Activated T-helper 9 cell treated with anti-CD3 and anti-CD28 coated beads, Interleukin-2, amount 50 U/mL, for 16 hours (primary cell): ENCODE data around the gene GSE1.

Source experiments
- DNase-seq: peaks from one replicate; pipeline ENCODE4 v3.0.0-alpha.2; 2020; ENCODE audit warnings: low read depth

GSE1 gene

DNA sequence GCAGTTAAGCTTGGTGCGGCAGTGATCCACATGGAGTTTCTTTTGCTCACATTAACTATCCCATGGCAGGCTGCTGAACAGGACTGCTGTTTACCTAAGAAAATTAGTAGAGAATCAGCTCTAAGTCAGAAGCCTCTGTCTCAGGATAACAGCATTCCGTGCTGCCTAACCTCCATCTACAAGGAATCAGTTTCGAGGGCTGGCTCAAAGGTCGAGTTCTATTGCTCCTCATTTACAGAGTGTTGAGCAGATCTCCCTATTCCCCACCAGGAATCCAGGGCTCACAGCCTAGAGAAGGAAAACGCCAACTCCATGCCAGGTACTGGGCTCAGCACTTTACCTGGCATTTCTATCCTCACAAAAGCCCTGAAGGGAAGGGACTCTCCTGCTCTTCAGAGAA is 65.7 kb downstream of the GSE1 start:
- DNase-seq, result no peak

DNA sequence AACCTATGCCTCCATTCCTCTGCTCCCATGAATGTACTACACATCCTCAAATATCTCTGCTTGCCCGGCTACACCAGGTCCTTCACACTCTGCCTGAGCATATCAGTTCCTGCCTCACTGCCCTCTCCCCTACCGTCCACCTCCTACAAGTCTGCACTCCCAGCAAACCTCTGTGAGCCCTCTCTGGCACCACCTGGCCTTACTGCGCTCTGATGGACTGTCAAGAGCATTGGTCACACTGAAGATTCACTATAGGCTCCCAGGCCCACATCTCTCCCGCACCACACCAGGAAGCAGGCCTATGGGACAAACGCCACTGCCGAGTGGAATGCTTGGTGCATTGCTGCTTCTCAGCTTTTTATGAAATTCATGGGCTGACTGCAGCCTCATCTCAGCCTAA is 66.7 kb downstream of the GSE1 start:
- no peak for DNase-seq

DNA sequence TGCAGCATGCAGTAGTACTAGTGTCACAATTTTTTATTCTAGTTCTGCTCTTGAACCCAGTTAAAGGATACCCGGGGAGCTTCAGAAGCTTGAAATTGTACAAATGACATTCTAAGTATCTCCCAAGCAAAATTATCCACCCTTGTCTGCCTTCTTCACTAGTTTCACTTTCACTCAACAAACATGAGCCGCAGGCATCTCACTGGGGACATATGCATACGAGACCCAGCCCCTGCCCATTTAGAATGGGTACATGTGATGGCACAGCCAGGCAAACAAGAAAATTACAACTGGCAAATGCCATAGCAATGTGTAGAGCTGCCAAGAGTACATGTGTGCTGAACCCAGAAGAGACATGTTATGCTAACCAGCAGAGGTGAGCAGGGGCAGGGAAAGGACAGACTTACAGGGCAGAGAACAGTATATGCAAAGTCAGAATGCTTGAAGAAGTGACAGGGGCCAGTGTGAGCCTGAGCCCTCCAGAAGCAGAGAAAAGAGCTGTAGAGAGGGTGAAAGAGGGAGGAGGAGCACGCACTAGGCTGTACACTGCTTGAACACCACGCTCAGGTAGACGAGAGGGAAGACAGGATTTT is 67.3 kb downstream of the GSE1 start:
- DNase-seq, result no peak

DNA sequence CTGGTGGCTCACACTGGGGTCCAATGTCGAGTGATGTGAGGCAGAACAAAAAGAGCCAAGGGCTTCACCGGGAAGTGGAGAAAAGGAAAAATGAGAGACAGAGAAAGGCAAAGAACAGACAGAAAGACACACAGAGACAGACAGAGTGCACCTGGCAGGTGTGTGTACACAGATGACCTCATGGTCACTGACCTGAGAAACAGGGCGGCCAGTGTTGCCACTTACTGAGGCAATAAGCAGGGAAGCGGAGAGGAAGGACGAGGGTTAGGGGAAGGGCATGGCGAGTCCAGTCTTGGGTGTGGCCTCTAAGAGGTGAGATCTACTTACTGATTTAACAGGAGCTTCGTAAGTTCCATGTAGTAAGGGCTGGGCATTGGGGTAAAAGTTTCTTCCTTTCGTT is 68.1 kb downstream of the GSE1 start:
- no peak for DNase-seq

DNA sequence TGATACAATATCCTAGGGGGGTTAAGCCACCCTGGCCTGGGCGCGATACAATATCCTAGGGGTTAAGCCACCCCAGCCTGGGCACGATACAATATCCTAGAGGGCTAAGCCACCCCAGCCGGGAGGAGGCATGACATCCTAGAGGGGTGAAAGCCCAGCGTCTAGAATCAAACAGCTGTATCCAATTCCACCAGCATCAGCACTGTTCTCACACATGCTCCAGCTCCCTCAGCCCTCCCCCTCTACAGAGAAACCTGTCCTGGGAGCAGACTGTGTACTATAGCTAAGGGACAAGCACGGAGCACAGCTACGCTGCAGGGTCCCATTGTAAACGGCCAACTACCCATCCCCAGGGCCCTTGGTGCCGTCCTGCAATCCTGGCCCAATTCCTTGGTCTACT is 69.4 kb downstream of the GSE1 start:
- DNase-seq, result no peak

DNA sequence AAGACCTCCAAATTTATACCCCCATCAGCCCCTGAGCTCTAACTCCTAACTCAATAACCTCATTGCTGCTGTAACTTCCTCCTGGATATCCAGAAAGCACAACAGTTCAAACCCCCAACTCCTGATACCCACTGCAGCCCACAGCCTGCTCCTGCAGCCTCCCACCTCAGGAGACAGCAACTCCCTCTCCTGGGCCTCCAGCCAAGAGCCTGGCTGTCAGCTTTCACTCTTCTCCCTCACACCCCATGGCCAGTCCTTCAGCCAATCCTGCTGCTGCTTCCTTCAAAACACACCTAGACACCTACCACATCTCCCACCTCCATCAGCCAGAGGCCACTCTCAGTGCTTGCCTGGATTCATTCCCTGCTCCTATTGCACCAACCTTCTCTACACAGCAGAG is 70.2 kb downstream of the GSE1 start:
- DNase-seq, result no peak

DNA sequence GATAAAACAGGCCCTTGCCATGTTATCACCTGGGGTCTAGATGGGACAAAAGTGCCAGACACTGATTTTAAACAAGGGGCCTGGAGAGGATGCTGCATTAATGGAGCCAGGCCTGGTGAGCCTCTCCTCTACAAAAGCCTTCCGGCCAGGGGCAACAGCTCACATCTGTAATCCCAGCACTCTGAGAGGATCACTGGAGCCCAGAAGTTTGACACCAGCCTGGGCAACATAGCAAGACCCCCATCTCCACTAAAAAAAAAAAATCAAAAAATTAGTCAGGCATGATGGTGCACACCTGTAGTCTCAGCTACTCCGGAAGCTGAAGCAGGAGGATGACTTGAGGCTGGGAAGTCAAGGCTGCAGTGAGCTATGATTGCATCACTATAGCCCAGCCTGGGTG is 72.1 kb downstream of the GSE1 start:
- DNase-seq, result no peak

DNA sequence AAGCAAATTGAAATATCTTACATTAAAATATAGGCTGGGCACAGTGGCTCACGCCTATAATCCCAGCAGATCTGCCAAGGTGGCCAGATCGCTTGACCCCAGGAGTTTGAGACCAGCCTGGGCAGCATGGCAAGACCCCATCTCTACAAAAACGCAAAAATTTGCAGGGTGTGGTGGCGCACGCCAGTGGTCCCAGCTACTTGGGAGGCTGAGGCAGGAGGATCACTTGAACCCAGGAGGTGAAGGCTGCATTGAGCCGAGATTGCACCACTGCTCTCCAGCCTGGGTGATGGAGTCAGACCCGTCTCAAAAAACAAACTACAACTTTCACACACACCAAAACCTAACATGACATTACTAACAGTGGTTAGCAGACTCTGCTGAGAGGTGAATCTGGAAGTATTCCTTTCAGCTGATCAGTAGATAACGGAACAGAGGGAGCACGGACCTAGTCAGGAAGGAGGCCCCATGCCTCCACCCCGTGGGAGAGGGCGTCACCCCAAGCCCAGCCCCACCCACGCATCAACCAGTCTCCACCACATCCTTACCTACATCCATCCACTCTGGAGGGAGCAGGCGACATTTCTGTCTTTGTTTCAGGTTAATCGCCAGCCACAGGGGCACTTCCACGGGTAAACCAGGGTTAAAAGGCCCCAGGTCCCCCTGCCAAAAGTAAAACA is 73.9 kb downstream of the GSE1 start:
- no peak for DNase-seq

DNA sequence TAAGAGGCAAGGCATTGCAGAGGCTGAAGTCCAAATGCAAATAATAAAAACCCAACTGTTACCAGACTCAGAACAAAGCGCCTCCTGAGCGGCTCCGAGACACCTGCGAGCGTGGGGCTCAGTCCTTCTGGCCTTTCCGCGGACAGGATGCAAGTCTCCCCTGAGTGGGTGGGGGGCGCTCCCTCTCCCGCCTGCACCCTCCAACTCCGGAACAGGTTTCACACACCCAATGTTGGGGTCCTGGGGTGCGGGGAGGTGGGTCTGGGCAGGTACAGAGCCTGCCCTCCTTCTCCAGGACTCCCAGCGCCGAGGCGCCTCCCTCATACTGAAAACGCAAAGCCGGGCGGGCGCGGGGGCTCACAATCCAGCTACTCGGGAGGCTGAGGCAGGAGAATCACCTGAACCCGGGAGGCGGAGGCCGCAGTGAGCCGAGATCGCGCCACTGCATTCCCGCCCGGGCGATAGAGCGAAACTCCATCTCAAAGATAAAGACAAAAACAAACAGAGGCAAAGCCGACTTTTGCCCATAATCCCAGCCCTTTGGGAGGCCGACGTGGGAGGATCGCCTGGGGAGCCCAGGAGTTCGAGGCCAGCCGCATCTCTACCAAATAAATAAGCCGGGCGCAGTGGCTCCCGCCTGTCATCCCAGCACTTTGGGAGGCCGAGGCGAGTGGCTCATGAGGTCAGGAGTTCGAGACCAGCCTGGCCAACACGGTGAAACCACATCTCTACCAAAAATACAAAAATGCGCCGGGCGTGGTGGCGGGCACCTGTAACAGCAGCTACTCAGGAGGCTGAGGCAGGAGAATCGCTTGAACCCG is 74.7 kb downstream of the GSE1 start:
- DNase-seq, result no peak

DNA sequence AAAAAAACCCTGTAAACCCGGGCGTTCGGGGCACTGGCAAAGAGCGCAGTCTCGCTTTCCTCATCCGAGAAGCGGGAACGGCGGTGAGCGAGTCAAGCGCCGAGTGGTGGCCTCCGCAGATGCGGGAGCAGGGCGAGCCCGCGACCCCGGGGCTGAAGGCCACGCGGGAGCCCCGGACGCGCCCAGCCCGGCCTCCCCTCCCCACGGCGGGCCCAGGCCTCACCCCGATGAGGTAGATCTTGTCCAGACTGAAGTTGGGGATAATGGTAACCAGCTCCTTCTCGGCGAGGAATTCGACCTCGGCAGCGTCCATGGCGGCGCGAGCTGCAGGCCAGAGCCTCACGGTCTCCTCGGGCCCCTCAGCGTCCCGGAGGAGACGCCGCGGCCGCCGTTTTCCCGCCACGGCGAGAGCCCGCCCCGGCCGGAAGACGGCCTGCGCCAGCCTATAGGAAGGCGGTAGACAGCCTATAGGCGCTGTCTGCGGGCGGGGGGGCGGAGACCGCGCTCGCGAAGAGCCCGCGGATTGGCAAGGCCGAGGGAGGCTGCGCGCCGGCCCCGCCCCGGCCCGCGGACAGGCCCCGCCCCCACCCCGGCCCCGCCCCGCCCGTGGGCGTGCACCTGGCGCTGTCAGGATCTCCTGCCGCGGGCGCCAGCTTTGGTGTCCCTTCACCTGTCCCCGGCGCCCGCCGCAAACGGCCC is 75.6 kb downstream of the GSE1 start, which contains the start of gene GINS2:
GINS2 (minus strand) TSS at position 369 of the 699 bp plus-strand sequence; CDS start at position 313, 56 bp downstream.
- DNase-seq, result peak; percentile 88

DNA sequence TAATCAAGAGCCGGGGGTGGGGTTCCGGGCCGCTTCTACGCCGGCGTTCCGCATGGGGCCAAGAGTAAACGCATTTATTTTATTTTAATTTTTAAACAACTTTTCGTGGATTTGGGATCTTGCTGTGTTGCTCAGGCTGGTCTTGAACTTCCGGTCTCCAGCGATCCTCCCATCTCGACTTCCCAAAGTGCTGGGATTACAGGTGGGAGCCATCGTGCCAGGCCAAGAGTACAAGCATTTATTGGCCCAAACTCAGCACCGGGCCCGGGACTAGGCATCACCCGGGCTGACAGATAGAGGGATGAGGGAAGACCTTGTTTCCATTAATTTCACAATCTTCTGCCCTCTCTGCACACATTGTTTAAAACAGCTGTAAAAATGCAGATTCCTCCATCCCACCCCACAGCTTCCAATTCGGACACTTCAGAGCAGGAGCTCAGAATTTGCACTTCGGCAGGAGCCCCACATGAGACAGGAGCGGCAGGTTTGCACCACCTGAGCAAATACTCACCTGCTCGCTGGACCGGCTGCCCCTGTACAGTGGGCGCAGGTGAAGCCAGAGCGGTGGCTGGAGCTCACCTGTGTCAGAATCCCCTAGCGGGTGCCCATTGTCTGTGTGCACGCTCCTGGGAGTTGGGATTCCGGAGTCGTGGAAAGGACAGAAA is 76.3 kb downstream of the GSE1 start:
- no peak for DNase-seq

DNA sequence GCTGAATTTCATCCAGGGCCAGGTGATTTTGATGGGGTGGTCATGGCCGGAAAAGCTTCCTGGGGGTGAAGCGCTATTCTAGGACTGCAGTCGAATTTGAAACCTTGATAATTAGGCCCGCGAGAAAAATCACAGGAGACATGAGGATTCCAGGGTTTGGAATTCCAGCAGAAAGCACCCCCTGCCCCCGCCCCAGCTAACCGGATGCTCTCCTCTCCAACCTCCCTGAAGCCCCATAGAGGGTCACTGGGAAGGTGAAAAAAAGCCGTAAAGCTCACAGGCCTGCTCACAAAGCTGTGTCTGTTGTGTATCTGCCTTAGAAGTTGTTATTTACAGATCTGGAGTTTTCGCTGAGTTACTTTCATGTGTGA is 76.8 kb downstream of the GSE1 start:
- no peak for DNase-seq

DNA sequence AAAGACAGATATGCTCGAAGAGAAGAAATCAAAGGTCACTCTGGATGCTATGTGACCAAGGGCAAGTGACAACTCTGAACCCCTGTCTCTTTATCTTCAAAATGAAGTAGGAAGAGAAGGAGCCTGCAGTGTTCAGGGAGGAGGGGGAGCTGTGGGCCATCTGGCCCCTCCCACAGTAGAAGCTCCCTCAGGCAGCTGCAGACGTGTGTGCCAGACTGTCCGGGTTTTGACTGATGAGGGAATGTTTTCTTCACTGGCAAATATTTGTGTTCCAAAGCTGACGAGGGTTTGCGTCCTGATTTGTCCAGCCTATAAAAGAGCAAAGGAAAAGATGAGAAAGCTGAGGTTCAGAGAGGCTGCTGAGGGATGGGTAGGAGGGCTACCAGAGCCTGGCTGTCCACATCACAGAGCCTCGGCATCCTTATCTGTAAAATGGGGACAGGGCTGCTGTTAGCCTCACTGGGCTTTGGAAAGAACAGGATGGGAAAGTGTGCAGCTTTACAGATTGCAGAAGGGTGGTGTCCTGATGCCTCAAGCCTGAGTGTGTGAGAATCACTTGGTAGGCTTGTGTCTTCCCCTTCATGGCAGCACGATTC is 77.4 kb downstream of the GSE1 start:
- DNase-seq, result no peak

DNA sequence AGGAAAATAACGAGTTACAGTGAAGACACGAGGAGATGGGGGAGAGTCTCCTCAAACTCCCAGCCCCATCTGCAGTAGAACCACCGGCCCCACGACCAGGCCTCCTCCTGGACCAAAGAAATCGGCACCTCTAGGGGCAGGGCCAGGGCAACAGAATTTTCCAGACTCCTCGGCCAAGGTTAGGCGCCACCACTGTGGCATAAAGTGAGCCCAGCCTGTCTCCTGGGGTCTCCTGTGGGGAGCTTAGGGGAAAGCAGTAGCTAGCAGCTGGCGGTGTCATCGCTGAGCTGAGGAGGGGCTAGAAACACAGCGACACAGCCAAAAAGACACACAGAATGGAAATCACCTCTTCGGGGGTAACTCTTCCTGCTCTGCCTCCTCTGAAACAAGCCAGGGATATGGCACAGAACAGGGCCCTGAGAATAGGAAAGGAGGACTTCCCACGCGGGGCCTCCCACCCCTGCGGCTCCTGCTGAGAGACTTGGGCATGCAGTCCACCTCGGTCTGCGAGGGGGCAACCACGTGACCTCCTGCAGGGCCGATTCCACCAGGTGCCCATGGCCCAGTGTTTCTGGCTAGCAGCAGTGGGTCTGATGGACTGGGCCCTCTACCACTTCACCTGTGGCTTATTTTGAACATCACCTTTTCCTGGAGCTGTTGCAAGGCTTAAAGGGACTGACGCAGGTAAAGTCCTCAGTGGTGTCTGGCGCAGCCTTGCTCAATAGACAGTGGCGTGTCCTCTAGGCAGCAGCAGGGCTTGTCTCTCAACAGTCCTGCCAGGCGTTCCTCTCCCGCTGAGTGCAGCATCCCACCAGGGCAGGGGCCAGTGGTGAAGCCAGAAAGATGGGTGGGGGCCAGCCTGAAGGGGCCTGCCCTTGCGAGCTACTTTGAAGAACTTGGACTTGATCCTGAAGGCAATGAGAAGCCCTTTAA is 82.3 kb downstream of the GSE1 start:
- DNase-seq, result no peak

DNA sequence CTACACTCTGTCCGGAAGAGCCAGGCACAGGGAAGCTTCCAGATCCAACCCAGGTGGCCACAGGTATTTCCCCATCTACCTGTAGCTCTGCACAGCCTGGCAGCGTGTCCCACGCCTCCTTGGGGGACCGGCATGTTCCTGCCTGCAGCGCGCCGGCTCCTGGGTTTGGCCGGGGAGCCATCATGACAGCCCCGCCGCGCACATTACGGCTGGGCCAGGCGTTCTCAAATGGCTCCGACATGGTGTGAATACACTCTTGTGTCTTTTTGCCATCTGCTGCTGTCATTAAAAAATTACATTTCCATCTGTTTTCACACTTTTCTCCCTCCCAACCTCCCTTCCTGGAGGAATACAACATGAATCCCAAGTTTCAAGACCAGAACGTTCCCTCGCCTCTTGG is 83.7 kb downstream of the GSE1 start:
- DNase-seq, result no peak

DNA sequence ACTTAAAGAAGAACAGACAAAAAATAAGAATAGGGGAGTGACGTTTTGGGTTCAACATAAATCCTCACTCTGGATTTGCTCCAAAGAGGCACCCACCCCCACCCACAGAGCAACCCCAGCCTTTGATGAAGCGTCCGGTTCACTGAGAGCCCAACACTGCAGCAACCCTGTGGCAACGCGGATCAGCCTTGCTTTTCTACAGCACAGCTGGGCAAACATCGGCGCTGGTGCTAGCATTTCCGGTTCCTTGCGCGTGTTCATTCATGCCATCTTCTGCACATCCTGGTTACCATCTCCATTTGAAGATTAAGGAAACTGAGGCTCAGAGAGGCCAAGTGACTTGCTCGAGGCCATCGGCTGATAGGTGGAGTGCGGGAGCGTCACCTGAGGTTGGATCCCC is 84.3 kb downstream of the GSE1 start:
- no peak for DNase-seq

DNA sequence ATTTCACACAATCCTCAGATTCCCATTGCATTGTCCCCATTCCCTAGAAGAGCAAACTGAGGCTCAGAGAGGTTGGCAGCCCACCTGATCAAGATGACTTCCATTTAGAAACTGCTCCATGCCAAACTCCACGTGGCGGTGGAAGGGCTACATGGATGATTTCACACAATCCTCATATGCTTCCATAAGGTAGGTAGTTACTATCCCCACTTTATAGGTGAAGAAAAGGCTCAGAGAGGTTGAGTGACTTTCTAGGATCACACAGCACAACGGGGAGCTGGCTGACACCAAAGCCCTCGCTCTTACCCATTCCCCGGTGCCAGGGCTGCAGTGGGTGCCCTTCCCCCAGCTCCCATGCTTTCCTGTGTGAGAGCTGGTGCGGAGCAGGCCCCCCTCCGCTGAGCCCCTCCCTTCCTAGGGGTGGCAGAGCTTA is 85.4 kb downstream of the GSE1 start:
- DNase-seq, result no peak

DNA sequence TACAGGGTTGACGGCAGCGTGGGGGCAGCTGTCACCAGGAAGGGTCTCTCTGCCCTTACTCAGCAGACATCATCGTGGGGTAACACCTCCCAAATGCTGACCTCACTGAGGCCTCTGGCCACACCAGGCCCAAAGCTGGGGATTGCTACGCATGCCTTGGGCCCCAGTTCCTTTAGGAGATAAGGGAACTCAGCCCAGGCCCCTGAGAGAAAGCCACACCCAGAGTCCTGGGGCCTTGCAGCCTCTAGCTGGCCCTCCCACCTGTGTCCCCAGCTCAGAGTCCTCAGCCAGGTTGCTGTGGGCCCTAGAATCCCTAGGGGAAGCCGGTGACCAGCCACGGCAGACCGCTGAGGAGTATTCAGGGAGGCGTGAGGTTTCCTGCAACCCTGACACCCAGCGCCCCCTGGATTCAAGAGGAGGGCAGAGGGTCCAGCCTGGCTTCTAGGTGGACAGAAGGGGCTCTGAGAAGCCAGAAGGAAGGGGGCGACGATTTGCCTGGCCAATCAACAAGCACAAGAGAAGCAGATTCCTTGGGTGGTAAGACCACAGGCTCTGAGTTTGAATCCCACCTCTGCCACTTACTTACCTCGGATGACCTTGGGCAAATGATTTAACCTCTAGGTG is 85.9 kb downstream of the GSE1 start:
- DNase-seq, result no peak

DNA sequence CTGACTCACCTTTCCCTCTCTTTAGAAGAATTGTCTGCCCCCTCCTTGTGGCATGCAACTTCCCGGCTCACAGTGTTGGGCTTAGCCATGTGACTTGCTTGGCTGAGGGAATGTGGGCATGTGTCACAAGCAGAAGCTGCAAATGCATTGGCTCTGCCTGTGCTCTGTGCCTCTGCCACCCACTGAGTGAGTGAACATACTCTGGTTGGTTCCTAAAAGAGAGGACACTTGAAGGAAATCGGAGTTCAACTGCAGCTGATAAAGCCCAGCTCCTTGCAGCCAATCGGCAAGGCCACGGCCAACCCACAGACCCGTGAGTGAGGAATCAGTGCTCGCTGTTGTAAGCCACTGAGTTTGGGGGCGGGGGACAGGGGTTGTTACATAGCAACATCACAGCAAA is 86.5 kb downstream of the GSE1 start:
- no peak for DNase-seq

DNA sequence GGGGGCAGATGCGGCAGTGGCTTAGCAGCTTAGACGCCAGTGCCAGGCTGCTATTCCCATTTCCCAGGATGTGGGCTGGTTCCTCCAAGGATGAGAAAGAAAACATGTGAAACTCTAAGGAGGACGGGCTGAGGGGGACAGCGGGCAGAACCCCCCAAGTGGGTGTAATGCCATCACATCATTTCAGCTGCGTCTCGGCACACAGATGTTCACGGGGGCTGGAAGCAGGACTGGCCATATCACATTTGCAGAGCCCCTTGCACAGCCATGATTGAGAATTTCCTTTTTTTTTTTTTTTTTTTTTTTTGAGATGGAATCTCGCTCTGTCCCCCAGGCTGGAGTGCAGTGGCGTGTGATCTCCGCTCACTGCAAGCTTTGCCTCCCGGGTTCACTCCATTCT is 90.9 kb downstream of the GSE1 start:
- no peak for DNase-seq
